ENCODE measurements around the gene PPARGC1A. TPM values are rescaled to one million over a fixed set of nuclear protein-coding genes. Genes with fewer than 3 reads are reported as not detected.

The PPARGC1A gene
- total RNA-seq, 2 donors from 2014 or later, result 8.9 to 10.2 TPM

GRCh38 chr4:23909671-23910070 is 19.8 kb upstream of the PPARGC1A start:
- H3K4me3 Mint-ChIP-seq, result no peak overlapping the region
- H3K9me3 ChIP-seq (ENCODE audit: control insufficient read depth, low read length), result no peaks in the 10 kb centered on the region
- H3K4me1 Mint-ChIP-seq, result peaks cover 7% of the 10 kb centered on the region
- H3K9me3 Mint-ChIP-seq, result no peaks in the 10 kb centered on the region
- H3K4me1 ChIP-seq (ENCODE audit: control insufficient read depth, insufficient read depth, low read length), result peaks cover 3% of the 10 kb centered on the region
- WGBS, 2 experiments (ENCODE audit: insufficient coverage in 1 of 2, insufficient read length in 1 of 2), result 88% methylated on average over 1 of the region's 1 CpG; no CpG with 5 or more reads in 1 of the 2 experiments
- H3K4me3 ChIP-seq (ENCODE audit: low read length), result no peak overlapping the region
- H3K27me3 Mint-ChIP-seq (ENCODE audit: insufficient read depth), result no peaks in the 10 kb centered on the region
- H3K27ac Mint-ChIP-seq, result no peak overlapping the region
- no peak for TF ChIP-seq CTCF (conservative IDR thresholded peaks at IDR 0.05)
- no peak overlapping the region for H3K9ac ChIP-seq (ENCODE audit: extremely low read depth, low read length, poor library complexity, severe bottlenecking)
- DNase-seq, result no peak
- H3K27ac ChIP-seq (ENCODE audit: low read depth, low read length), result no peak overlapping the region
- no peaks in the 10 kb centered on the region for H3K36me3 Mint-ChIP-seq (ENCODE audit: low read depth)
- H3K36me3 ChIP-seq (ENCODE audit: control insufficient read depth, insufficient read depth, low read length), result no peaks in the 10 kb centered on the region
- H3K27me3 ChIP-seq (ENCODE audit: control insufficient read depth, insufficient read depth, low read length, poor library complexity, severe bottlenecking), result no peaks in the 10 kb centered on the region

GRCh38 chr4:23906839-23907238 is 17.0 kb upstream of the PPARGC1A start:
- peaks cover 3% of the 10 kb centered on the region for H3K4me1 ChIP-seq (ENCODE audit: control insufficient read depth, insufficient read depth, low read length)
- Mint-ChIP-seq H3K4me1 (peaks cover 7% of the 10 kb centered on the region), H3K27ac (no peak overlapping the region), H3K36me3 (ENCODE audit: low read depth) (no peaks in the 10 kb centered on the region), H3K27me3 (ENCODE audit: insufficient read depth) (no peaks in the 10 kb centered on the region), H3K4me3 (no peak overlapping the region), H3K9me3 (no peaks in the 10 kb centered on the region)
- no peak for TF ChIP-seq CTCF (conservative IDR thresholded peaks at IDR 0.05)
- H3K9ac ChIP-seq (ENCODE audit: extremely low read depth, low read length, poor library complexity, severe bottlenecking), result no peak overlapping the region
- H3K27me3 ChIP-seq (ENCODE audit: control insufficient read depth, insufficient read depth, low read length, poor library complexity, severe bottlenecking), result no peaks in the 10 kb centered on the region
- WGBS, 2 experiments (ENCODE audit: insufficient coverage in 1 of 2, insufficient read length in 1 of 2), result 98% methylated on average over 3 of the region's 3 CpGs; no CpG with 5 or more reads in 1 of the 2 experiments
- DNase-seq, result no peak
- H3K27ac ChIP-seq (ENCODE audit: low read depth, low read length), result no peak overlapping the region
- H3K4me3 ChIP-seq (ENCODE audit: low read length), result no peak overlapping the region
- H3K9me3 ChIP-seq (ENCODE audit: control insufficient read depth, low read length), result no peaks in the 10 kb centered on the region
- no peaks in the 10 kb centered on the region for H3K36me3 ChIP-seq (ENCODE audit: control insufficient read depth, insufficient read depth, low read length)

DNA sequence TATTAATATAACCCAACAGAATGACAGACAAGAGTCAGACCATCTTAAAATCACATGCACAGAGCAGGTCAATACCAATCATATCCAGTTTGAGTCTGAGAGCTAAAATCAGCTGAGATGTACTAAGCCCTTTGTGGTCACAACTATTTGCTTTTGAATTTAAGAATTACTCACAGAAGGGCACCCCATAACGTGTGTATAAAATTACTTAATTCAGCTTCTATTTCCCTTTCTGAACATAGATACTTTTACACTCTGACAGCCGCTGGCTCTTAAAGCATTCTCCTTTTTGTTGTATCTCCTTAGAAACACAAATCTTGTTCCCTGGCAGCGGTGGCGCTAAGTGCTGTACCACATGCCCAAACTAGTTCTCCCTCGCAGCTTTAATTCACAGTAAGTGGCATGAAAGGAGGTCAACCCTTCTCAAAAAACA is 14.8 kb upstream of the PPARGC1A start:
- Histone ChIP-seq H3K9me3 (ENCODE audit: control insufficient read depth, low read length) (no peaks in the 10 kb centered on the region), H3K27ac (ENCODE audit: low read depth, low read length) (no peak overlapping the region), H3K36me3 (ENCODE audit: control insufficient read depth, insufficient read depth, low read length) (no peaks in the 10 kb centered on the region), H3K9ac (ENCODE audit: extremely low read depth, low read length, poor library complexity, severe bottlenecking) (no peak overlapping the region), H3K27me3 (ENCODE audit: control insufficient read depth, insufficient read depth, low read length, poor library complexity, severe bottlenecking) (no peaks in the 10 kb centered on the region), H3K4me3 (ENCODE audit: low read length) (no peak overlapping the region), H3K4me1 (ENCODE audit: control insufficient read depth, insufficient read depth, low read length) (peaks cover 3% of the 10 kb centered on the region)
- Mint-ChIP-seq H3K4me1 (peaks cover 7% of the 10 kb centered on the region), H3K4me3 (no peak overlapping the region), H3K27me3 (ENCODE audit: insufficient read depth) (no peaks in the 10 kb centered on the region), H3K27ac (no peak overlapping the region), H3K9me3 (no peaks in the 10 kb centered on the region), H3K36me3 (ENCODE audit: low read depth) (no peaks in the 10 kb centered on the region)
- DNase-seq, result no peak
- WGBS, 2 experiments (ENCODE audit: insufficient coverage in 1 of 2, insufficient read length in 1 of 2), result 88 to 93% methylated on average over 3 to 5 of the region's 5 CpGs
- TF ChIP-seq CTCF (conservative IDR thresholded peaks at IDR 0.05), result no peak

All from endodermal cell (in vitro differentiated cells).